Brain pericyte (primary cell): ENCODE results near the gene MICAL3.

Experiments used
- DNase-seq: peaks from one replicate; pipeline ENCODE4 v3.0.0-alpha.2; 2012; ENCODE audit warnings: low read depth, low spot score

The MICAL3 gene

DNA sequence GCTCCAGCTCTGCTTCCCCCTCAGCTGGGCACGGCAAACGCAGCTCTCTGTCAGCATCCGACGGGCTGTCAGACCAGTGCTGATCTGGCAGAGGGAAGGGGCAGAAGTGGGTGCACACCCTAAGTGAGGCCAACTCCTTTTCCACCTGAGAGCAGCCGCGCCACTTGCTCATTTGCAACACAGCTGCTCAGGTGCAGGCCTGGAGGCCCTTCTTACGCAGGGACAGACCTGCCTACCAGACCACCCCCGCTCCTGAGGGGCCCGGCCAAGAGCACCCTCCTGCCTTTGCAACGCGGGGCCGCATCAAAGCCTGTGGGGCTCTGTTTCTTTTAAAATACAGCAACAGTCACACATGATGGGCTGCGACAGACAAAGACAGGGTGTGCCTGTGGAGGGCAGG is 202.3 kb downstream of the MICAL3 start:
- DNase-seq = no peak

DNA sequence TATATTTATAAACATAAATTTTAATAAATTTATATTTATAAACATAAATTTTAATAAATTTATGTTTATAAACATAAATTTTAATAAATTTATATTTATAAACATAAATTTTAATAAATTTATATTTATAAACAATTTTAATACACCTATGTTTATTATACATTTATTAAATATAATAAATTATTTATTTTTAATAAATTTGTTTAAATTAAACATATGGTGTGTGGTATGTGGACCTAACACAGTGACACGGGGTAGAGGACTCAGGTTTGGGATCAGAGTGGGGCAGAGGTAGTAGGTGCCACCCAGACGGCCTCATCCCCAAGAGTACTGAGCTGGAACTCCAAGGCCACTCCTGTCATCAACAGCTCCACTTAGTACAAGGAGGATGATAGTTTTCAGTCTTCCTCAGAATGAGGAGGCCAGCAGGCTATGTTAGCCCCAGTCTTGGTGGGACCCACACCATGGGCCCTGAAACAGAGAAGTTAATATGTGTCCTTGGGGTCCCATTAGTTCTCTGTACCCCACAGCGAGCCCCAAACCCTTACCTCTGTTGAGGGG is 203.4 kb downstream of the MICAL3 start:
- DNase-seq = no peak

DNA sequence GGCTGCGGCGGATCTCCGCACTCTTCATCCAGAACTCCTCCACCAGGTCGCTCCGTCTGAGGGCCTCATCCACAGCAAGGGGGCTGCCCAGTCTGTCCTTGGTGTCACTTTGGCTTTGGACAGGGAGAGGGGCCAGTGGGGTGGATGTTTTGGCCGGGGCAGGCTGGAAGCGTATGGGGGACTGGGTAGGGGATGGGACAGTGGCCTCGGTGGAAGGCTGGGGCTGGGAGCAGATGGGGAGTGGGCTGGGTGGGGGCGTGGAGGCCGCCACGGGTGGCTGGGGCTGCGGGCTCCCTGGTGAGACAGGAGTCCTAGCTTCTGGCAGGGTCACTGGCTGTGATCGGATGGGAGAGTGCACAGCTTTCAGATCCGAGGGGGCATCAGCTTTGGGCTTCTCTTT is 205.7 kb downstream of the MICAL3 start:
- no peak for DNase-seq

DNA sequence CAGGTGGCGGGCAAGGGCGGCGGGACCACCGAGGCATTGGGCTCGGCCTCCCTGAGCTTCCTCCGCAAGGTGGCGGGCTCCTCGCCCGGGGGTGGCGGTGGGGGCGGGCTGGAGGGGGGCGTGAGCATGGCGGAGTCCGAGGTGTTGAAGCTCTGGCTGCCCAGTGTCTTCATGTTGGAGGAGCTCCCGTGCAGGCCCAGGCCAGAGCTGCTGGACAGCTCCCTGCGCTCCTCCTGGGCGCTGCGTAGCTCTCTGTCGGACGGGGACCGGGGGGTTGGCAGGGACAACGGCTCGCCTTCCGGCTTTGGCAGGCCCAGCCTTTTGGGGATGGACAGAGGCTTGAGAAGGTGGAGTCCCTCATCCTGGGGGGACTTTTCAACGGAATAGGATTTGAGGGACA is 206.2 kb downstream of the MICAL3 start:
- no peak for DNase-seq

DNA sequence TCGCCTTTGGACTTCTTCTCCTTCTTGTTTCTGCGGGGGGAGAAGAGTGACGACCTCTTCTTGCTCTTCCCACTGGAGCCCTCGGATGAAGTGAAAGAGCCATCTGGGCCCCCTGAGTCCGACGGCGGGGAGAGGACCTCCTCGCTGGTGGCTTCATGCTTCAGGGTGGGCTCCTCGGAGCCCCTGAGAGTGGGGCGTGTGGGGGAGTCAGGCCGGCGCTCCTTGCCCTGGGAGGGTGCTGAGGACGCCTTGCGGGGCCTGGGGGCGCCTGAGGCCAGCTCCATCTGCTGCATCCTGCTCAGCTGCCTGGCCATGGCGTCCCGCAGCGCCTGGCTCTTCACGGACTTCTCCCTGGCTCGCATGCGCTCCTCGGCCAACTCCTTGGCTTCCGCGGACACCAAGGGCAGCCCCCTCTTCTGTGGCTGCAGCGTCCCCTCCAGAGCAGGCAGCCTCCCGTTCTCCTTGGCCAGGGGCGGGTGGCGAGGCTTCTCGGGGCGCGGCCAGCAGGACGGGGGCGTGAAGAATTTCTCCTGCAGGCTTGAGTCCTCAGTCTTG is 206.8 kb downstream of the MICAL3 start:
- no peak for DNase-seq

DNA sequence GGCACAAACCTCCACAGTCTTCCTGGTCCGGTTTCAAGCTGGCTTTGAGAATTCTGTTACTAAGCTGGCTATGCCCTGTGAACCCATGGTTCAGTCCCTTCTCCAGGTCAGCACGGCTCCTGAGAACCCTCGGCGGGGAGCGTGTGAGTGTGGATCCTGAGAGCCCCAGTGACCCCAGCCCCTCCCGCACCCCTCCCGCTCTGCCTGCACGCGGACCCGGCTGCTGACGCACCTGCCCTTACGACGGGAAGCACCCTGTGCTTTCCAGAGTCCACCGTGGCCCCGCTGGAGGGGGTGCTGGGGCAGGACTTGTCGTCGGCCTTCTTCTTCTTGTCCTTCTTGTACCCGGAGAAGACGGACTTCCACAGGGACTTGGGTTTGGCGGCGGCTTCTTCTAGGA is 207.3 kb downstream of the MICAL3 start:
- no peak for DNase-seq

DNA sequence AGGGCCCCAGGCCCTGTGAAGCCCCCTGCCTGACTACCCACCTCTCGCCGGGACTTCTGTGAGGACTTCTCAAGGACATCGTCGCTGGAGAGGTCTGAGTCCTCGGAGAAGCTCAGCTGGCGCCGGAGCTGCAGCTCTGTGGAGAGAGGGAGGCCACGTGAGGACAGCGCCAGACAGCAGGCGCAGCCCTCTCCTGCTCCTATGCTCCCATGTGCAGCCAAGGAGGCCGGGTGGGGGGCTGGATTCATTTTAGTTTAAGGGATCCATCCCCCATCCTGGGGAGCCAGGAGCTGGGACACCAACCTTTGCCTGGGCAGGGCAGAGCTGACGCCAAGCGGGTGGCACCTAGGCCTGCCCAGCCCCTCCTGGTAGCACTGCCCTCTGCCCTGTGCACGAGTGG is 207.7 kb downstream of the MICAL3 start:
- DNase-seq = no peak

DNA sequence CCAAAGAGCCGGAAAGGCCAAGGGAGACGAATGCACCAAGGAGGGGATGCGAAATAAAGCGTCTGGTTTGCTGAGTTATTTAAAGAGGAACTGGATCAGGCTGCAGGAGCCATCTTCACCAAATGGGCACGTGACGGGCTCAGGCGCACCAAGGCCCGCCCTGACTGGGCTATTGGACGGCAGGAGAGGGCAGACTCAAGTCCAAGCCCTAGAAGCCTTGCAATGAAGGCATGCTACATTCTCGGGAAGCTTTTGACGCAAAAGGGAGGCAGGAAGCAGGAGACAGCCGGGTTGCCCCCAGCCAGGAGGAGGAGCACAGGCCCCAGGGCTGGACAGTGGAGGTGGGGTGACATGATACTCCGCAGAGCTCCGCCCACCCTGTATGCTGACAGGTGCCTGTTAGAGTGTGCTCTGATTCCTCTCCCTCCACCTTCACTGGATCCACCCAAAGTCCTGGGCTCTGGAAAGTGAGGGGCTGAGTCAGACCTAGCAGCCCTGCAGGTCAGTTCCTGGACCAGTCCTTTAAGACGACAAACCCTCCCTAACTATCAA is 208.6 kb downstream of the MICAL3 start:
- DNase-seq = no peak

DNA sequence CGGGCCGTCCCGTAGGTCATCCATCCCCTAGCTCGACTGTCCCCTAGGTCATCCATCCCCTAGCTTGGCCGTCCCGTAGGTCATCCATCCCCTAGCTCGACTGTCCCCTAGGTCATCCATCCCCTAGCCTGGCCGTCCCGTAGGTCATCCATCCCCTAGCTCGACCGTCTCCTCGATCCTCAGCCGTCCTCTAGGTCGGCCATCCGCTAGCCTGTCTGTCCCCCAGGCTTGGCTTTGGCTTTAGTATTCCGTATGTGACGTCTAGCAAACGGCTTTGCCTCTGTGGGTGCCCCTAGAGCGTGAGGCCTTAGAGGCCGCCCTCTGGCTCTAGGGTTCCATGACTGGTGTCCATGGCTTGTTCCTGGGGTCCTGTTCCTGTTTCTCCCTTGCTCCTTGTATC is 209.5 kb downstream of the MICAL3 start:
- no peak for DNase-seq

DNA sequence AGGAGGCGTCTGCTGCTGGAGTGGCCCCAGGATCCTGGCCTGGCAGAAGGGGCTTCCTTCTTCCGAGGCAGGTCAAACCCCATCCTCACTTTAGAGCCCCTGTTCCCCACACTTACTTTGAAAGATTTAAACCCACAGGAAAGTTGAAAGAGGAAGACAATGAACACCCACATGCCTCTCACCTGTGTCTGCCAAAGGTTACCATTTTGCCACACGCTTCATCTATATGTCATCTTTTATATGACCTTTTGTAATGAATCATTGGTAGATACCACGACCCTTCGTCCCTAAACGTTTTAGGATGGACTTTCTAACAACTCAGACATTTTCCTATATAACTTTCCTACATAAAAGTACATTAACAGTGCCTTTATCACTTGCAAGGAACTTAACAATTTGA is 210.3 kb downstream of the MICAL3 start:
- DNase-seq = no peak

DNA sequence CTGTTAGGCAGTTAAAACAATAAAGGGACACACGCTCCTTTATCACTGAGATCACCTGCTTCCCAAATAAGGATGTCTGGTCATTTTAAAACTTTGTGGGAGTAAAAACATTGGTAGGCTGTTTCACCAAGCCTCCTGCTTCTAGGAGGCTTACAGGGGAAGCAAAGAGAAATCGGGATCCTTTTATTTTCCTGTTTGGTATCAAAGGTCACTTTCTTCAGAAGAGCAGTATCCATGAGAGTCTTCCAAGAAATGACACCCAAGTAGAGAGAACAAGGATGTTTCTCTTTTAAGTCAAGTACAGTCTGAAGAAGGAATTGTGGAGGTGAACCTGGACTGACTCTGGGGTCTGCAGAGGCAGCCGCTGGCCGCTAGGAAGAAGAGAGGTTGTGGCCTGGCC is 213.2 kb downstream of the MICAL3 start:
- DNase-seq = no peak

DNA sequence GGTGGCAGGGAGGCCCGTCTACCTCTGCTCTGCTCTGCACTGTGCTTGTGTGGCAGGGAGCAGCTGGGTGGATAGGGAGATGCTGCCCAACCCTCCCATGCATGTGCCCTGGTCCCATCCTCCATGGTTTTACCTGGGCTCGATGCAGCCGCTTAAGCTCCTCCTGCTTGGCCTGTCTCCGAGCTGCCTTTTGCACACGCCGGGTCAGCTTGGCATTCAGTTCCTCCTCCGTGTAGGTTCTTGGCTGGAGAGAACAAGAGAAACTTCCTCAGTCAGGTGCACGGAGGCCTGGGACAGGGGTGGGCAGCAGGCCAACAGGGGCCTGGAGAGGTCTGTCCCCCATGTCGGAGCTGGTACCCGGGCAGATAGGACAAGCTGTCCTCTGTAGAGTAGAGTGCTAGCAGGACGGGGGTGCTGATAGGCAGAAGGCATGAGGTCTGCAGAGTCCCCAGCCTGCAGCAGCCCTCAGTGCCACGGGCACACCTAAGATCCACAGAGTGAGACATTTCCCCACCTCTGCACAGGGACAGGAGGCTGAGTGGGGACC is 213.7 kb downstream of the MICAL3 start:
- no peak for DNase-seq

DNA sequence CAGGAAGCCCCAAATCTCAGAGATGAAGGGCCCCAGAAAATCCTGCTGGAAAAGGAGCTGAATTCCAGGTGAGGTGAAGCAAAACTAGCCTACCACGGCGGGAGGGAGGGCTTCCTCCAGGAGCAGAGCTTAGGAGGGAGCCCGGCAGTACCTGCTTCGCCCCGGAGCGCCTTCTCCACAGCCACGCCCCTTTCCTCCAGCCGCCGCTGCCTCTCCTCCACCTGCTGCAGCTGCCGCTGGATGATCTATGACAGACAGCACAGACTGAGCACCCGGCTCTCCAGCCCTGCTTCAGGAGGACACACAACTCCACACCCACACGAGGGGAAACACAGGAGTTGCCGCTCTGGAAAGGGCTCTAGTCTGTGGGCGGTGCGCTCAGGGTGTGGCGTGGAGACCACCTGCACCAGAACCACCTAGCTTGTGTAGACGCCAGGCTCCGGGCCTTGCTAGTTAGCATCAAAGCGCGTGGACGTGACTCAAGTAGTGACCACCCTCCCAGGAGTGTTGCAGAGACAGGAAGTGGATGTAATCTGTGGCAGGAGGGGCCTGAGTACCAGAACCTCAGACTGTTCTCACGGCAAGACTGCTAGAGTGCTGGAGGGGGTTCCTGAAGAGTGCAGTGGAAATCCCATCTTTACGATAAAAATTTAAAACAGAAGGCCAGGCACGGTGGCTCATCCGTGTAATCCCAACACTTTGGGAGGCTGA is 215.5 kb downstream of the MICAL3 start:
- DNase-seq = no peak

DNA sequence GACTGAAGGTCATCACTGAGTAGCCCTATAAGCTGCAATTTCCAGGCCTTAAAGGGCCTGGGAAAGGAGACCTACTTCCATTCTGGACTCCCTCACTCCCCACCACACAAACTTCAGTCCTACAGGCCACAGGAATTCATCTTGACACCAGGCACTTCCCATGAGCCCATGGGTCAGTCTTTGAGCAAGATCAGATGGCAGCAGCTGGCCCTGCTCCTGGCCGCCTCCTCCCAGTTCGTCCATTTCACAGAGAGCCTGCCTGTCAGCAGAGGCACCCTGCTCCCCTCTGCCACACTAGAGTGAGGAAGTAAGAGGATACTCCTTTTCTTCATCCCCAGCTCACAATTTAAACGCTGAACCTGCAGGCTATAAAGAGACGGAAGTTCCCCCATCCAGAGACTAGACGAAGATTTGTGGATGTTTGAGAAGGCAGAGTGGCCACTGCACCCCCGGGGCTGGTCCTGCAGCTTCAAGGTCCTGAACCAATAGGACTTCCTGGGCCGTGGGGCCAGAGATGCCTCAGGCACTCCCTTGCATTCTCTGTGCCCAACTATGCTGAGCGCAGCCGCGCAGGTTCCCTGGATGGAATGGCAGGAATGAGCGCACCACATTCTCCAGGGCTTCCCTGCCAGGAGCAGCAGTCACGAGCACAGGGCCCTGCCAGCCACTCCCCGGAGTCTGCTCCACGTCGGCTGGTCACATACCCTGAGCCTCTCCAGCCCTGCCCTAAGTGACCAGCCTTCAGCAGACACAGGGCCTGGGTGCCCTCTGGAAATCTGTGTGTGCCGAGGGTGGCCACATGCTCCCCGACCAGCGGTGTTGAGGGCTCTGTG is 216.6 kb downstream of the MICAL3 start:
- DNase-seq = no peak

DNA sequence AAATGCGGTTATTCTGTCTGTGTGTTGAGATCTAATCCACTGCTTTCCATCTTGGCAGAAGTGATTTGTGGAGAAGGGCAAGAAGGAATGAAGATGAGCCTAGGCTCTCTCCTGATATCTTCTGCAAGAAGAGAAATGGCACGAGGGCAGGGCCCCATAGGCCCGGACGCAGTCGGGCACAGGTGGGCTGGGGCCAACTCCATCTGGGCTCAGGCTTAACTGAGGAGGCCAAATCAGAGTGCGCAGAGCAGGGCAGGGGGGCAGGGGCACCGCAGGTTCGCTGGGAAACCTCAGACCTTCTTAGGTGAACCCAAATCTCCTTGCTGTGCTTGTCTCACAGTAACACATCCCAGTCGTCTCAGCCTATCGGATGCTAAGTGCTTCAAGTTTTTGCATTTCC is 217.3 kb downstream of the MICAL3 start:
- DNase-seq = no peak

DNA sequence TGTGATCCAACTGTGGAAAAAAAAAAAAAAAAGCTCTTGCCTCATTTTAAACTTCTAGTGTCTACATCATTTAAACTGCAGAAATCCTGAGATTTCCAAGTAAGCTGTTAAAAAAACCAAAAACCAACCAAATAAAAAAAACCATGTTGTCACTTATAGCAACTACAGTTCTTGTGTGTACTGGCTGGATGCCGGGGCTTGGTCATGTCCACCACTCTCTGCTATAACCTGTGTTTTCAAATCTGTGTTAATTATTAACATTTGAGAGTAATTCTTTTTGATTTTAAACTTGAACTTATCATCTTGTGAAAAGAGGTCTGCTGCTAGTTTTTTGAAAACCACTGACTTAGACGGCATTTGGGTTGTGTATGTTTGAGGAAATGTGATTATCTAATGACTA is 217.9 kb downstream of the MICAL3 start:
- no peak for DNase-seq

DNA sequence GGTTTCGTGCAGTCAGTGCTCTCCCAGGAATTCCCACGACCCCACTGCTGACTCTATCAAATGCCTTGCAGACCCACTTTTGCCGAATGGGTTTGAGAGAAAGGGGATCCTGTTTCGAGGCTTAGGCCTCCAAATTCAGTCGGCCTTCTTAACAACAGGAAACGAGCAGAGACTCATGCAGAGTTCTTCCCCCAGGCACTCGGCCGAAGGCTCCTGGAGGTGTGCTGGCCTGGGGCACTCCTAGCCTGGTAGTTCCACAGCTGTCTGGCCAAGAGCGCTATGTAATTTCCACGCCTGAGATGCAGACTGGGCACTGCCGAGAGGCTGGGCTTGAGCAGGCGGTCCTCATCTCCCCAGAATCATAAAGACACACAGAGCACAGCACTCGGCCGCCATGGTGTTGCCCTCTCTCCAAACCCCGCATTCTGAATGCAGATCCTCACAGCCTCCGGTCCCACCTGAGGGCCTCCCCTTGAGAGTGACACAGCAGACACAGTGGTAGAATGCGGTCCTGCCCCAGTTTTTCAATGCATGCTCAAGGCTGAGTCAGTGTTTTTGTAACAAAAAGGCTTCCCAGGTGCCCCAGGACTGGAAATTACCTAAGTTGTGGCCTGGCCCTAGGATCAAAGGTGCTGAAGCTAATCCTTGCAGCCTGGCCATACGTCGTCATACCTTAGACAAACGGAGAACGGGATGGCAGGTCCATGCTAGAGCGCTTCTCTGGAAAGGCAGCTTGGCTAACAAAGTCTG is 219.9 kb downstream of the MICAL3 start:
- DNase-seq = no peak

DNA sequence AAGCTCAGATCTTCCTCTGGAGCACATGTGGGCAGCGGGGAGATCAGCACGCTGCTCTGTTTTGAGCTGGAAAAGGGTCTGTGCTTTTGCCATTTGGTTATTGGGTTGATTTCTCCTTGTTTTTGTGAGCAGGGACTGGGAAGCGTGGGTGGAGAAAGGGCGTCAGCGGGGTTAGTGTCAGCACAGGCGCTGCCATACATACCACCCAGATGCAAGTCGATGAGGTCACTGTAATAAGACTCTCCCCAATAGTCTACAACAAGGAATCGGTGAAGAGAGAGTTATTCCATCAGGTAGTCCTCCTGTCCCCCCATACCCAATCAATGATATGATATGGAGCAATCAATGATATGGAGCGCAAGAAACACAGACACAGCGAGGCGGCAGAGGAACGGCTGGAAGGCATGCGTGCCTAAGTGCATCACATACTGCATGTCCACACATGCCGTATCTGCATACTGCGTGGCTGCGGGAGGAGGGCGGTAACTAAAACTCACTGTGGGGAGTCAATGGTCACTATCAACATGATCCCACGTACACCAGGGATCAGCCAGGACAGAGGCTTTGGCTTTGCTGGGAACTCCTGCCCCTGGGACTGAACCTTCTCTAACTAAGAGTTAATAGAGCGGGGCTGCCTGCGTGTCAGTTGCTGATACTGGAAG is 220.6 kb downstream of the MICAL3 start:
- no peak for DNase-seq

DNA sequence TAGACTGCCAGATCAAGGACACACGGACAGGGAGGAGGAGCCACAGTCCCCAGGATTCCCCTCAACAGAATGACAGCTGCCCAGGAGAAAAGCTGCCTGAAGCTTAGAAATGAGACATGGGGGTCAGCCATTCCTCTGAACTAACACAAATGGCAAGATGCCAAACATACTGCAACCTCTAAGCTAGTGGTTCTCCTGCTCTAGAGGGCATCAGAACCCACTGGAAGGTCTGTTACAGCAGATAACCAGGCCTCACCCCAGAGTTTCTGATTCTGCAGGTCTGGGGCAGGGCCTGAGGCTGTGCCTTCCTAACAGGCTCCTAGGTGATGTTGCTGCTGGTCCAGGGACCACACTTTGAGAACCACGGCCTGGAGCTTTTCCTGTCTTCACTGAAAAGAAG is 221.5 kb downstream of the MICAL3 start:
- no peak for DNase-seq

DNA sequence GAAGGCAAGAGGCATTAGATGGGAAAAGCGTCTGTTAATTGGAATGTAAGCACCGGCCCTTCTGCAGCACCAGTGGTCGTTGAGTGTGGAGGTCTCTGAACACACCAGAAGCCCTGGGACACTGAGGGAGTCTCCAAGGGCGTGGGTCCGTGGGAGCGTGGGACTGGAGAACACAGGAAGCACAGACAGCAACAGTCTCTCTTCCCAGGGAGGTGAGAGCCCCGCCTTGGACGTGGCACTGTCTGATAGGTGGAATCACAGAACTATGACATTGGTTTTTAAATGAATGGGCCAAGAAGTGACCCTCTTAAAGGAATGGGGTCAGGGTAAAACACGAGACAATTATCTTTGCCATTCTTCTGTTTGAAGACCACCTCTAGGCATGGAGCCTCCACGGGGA is 221.9 kb downstream of the MICAL3 start:
- no peak for DNase-seq
